Naive thymus-derived CD4-positive, alpha-beta T cell (primary cell): ENCODE results near the gene EHMT1. TPM values are rescaled to one million over a fixed set of nuclear protein-coding genes. Genes with fewer than 3 reads are reported as not detected.

ENCODE experiments used
- ATAC-seq: fragments of 150-1000 bp; cut with Tn5 transposase; 2 replicates; pipeline ENCODE4 v1.10.0; 2021; ENCODE audit warnings: mild to moderate bottlenecking, moderate library complexity
- CTCF ChIA-PET: fragments of 350-600 bp; sonication (Branson Sonifier 250); formaldehyde crosslinking; loops from one replicate; lab custom pipeline; 2021; ENCODE audit warnings: antibody characterized with exemption; lab: Charles Lee
- POLR2A ChIA-PET: fragments of 350-600 bp; sonication (Branson Sonifier 250); formaldehyde crosslinking; loops from one replicate; lab custom pipeline; 2021; ENCODE audit warnings: antibody characterized with exemption, inconsistent platforms; lab: Charles Lee
- DNase-seq, 9 donors: peaks; one replicate each; pipeline versions ENCODE4 v3.0.0 to v3.0.0-alpha.2; 2020 to 2022; ENCODE audit warnings: mixed read lengths in 1 of 9
- H3K27ac ChIP-seq: one replicate; pipeline ENCODE4 v1.7.0; 2013; ENCODE audit warnings: mild to moderate bottlenecking, low read depth, low read length, moderate library complexity
- H3K27me3 ChIP-seq, 2 donors: one replicate each; pipeline ENCODE4 v1.7.0; 2013; ENCODE audit warnings: low read length in 2 of 2, mild to moderate bottlenecking in 2 of 2, moderate library complexity in 2 of 2; ENCODE audit not compliant: control insufficient read depth in 2 of 2, insufficient read depth in 2 of 2
- H3K36me3 ChIP-seq, 3 experiments: 1 replicate in 2 of 3; 2 replicates in 1 of 3; pipeline ENCODE4 v1.7.0; 2013; ENCODE audit warnings: low read length in 3 of 3, mild to moderate bottlenecking in 3 of 3, moderate library complexity in 1 of 3; ENCODE audit not compliant: insufficient read depth in 3 of 3, control insufficient read depth in 2 of 3
- H3K4me1 ChIP-seq, 2 donors: one replicate each; pipeline ENCODE4 v1.7.0; 2013; ENCODE audit warnings: low read length in 2 of 2, mild to moderate bottlenecking in 2 of 2, moderate library complexity in 1 of 2; ENCODE audit not compliant: control insufficient read depth in 2 of 2, insufficient read depth in 2 of 2
- H3K4me3 ChIP-seq: 2 replicates; pipeline ENCODE4 v1.7.0; 2013; ENCODE audit warnings: mild to moderate bottlenecking, low read length
- H3K9me3 ChIP-seq, 3 experiments: 1 replicate in 2 of 3; 2 replicates in 1 of 3; pipeline ENCODE4 v1.7.0; 2013; ENCODE audit warnings: low read length in 3 of 3; ENCODE audit not compliant: control insufficient read depth in 2 of 3
- H3K27ac Mint-ChIP-seq, 9 donors: one replicate each; pipeline ENCODE4 v1.8.0; 2020 to 2022; ENCODE audit warnings: mixed read lengths in 9 of 9, mild to moderate bottlenecking in 8 of 9, moderate library complexity in 5 of 9, inconsistent platforms in 2 of 9
- H3K27me3 Mint-ChIP-seq, 5 donors: one replicate each; pipeline ENCODE4 v1.8.0; 2021 to 2022; ENCODE audit warnings: mixed read lengths in 5 of 5, mild to moderate bottlenecking in 1 of 5
- H3K36me3 Mint-ChIP-seq, 5 donors: one replicate each; pipeline ENCODE4 v1.8.0; 2020 to 2022; ENCODE audit warnings: mixed read lengths in 5 of 5, mild to moderate bottlenecking in 3 of 5, inconsistent platforms in 1 of 5
- H3K4me1 Mint-ChIP-seq, 7 donors: one replicate each; pipeline ENCODE4 v1.8.0; 2020 to 2022; ENCODE audit warnings: mixed read lengths in 7 of 7, mild to moderate bottlenecking in 3 of 7, inconsistent platforms in 1 of 7
- H3K4me3 Mint-ChIP-seq, 10 donors: one replicate each; pipeline ENCODE4 v1.8.0; 2020 to 2022; ENCODE audit warnings: mild to moderate bottlenecking in 10 of 10, mixed read lengths in 10 of 10, moderate library complexity in 6 of 10, inconsistent platforms in 2 of 10
- H3K9me3 Mint-ChIP-seq, 11 donors: one replicate each; pipeline ENCODE4 v1.8.0; 2020 to 2022; ENCODE audit warnings: mixed read lengths in 11 of 11, mild to moderate bottlenecking in 4 of 11, inconsistent platforms in 1 of 11, moderate library complexity in 1 of 11
- intact Hi-C, 2 donors: fragments of 100-400 bp; cut with micrococcal nuclease; formaldehyde crosslinking; loops; one replicate each; pipeline ENCODE4 v1.15.1; 2023
- polyA plus RNA-seq, 2 donors: library from polyadenylated mRNA; unstranded; fragments of 300-500 nt; fragmentation: Illumina TruSeq; gene quantifications; one replicate each; pipeline ENCODE4 v1.2.3, GENCODE V29; 2021
- total RNA-seq, 6 experiments: library from RNA in 5 of 6; stranded (reverse) in 5 of 6; gene quantifications; 1 replicate in 5 of 6; 2 replicates in 1 of 6; pipeline ENCODE4 v1.2.3 and lab custom pipeline; 2021 to 2026

The EHMT1 gene
- total and polyA plus RNA-seq, 7 experiments from 2014 or later = 24.7 to 132 (median 112) TPM

GRCh38 chr9:137866226-137867141, 247.7 kb downstream of the EHMT1 start:
- Mint-ChIP-seq H3K27ac (no peak overlapping the region), H3K27me3 (peaks cover 0 to 40% (median 30%) of the 10 kb centered on the region in 5 donors), H3K4me1 (no peaks in the 10 kb centered on the region), H3K9me3 (peaks cover 0 to 27% (median 12%) of the 10 kb centered on the region in 11 donors), H3K4me3 (no peak overlapping the region), H3K36me3 (peaks cover 0 to 4% (median 0%) of the 10 kb centered on the region in 5 donors)
- ATAC-seq (no peak), DNase-seq (no peak)
- Histone ChIP-seq H3K36me3 (no peaks in the 10 kb centered on the region), H3K27ac (no peak overlapping the region), H3K9me3 (no peaks in the 10 kb centered on the region), H3K27me3 (no peaks in the 10 kb centered on the region), H3K4me3 (no peak overlapping the region), H3K4me1 (no peaks in the 10 kb centered on the region)
- intact Hi-C loops = no loop called here
- CTCF ChIA-PET = no interaction called here
- POLR2A ChIA-PET = no interaction called here

GRCh38 chr9:137870432-137870831, 251.6 kb downstream of the EHMT1 start:
- H3K36me3 Mint-ChIP-seq = peaks cover 0 to 3% (median 0%) of the 10 kb centered on the region in 5 donors
- ChIA-PET POLR2A (no interaction called here), CTCF (no interaction called here)
- no peak overlapping the region for H3K4me3 Mint-ChIP-seq
- ATAC-seq (no peak), DNase-seq (no peak)
- Histone ChIP-seq H3K4me1 (no peaks in the 10 kb centered on the region), H3K36me3 (no peaks in the 10 kb centered on the region), H3K27ac (no peak overlapping the region), H3K4me3 (no peak overlapping the region), H3K9me3 (no peaks in the 10 kb centered on the region), H3K27me3 (no peaks in the 10 kb centered on the region)
- no peaks in the 10 kb centered on the region for H3K4me1 Mint-ChIP-seq
- H3K9me3 Mint-ChIP-seq = peaks cover 0 to 6% (median 2%) of the 10 kb centered on the region in 11 donors
- intact Hi-C loops = no loop called here
- H3K27me3 Mint-ChIP-seq = peaks cover 0 to 59% (median 37%) of the 10 kb centered on the region in 5 donors
- no peak overlapping the region for H3K27ac Mint-ChIP-seq

- intact Hi-C loops = no loop called here
- ATAC-seq (no peak), DNase-seq (no peak)
- peaks cover 0 to 7% (median 0%) of the 10 kb centered on the region in 5 donors for H3K36me3 Mint-ChIP-seq
- H3K4me3 Mint-ChIP-seq = no peak overlapping the region
- H3K27me3 ChIP-seq = no peaks in the 10 kb centered on the region
- peaks cover 0 to 5% (median 2%) of the 10 kb centered on the region in 7 donors for H3K4me1 Mint-ChIP-seq
- no peaks in the 10 kb centered on the region for H3K4me1 ChIP-seq
- H3K9me3 Mint-ChIP-seq = peaks cover 0 to 14% (median 3%) of the 10 kb centered on the region in 11 donors
- no peaks in the 10 kb centered on the region for H3K36me3 ChIP-seq
- peaks cover 10 to 61% (median 49%) of the 10 kb centered on the region in 5 donors for H3K27me3 Mint-ChIP-seq
- H3K4me3 ChIP-seq = no peak overlapping the region
- H3K27ac Mint-ChIP-seq = no peak overlapping the region
- ChIA-PET POLR2A (no interaction called here), CTCF (no interaction called here)
- no peak overlapping the region for H3K27ac ChIP-seq
- H3K9me3 ChIP-seq = no peaks in the 10 kb centered on the region
These were observed 253.5 kb downstream of the EHMT1 start for GRCh38 chr9:137872296-137872695.

- Histone ChIP-seq H3K4me3 (no peak overlapping the region), H3K4me1 (no peaks in the 10 kb centered on the region), H3K27me3 (no peaks in the 10 kb centered on the region), H3K9me3 (no peaks in the 10 kb centered on the region), H3K27ac (no peak overlapping the region), H3K36me3 (no peaks in the 10 kb centered on the region)
- Mint-ChIP-seq H3K4me3 (no peak overlapping the region), H3K9me3 (peaks cover 0 to 12% (median 3%) of the 10 kb centered on the region in 11 donors), H3K27ac (no peak overlapping the region), H3K4me1 (peaks cover 0 to 5% (median 2%) of the 10 kb centered on the region in 7 donors), H3K36me3 (peaks cover 0 to 7% (median 0%) of the 10 kb centered on the region in 5 donors), H3K27me3 (peaks cover 10 to 52% (median 39%) of the 10 kb centered on the region in 5 donors)
- intact Hi-C loops = no loop called here
- ATAC-seq = no peak
- CTCF ChIA-PET = no interaction called here
- POLR2A ChIA-PET = no interaction called here
- no peak for DNase-seq
These were observed 254.6 kb downstream of the EHMT1 start for GRCh38 chr9:137873408-137873807.

GRCh38 chr9:137873858-137874362, 255.1 kb downstream of the EHMT1 start:
- Mint-ChIP-seq H3K36me3 (peaks cover 0 to 7% (median 0%) of the 10 kb centered on the region in 5 donors), H3K9me3 (peaks cover 0 to 9% (median 2%) of the 10 kb centered on the region in 11 donors), H3K4me3 (no peak overlapping the region), H3K4me1 (peaks cover 0 to 5% (median 2%) of the 10 kb centered on the region in 7 donors), H3K27ac (no peak overlapping the region), H3K27me3 (peaks cover 10 to 50% (median 35%) of the 10 kb centered on the region in 5 donors)
- no peaks in the 10 kb centered on the region for H3K9me3 ChIP-seq
- ATAC-seq = no peak
- no peak for DNase-seq
- POLR2A ChIA-PET = no interaction called here
- H3K27me3 ChIP-seq = no peaks in the 10 kb centered on the region
- CTCF ChIA-PET = no interaction called here
- H3K4me3 ChIP-seq = no peak overlapping the region
- H3K27ac ChIP-seq = no peak overlapping the region
- no peaks in the 10 kb centered on the region for H3K4me1 ChIP-seq
- no peaks in the 10 kb centered on the region for H3K36me3 ChIP-seq
- intact Hi-C loops = no loop called here

GRCh38 chr9:137875354-137875753, 256.5 kb downstream of the EHMT1 start:
- H3K36me3 ChIP-seq = no peaks in the 10 kb centered on the region
- no peaks in the 10 kb centered on the region for H3K27me3 ChIP-seq
- H3K9me3 ChIP-seq = no peaks in the 10 kb centered on the region
- peaks cover 0 to 9% (median 2%) of the 10 kb centered on the region in 11 donors for H3K9me3 Mint-ChIP-seq
- no peak overlapping the region for H3K27ac Mint-ChIP-seq
- H3K27ac ChIP-seq = no peak overlapping the region
- H3K4me1 Mint-ChIP-seq = peaks cover 0 to 5% (median 4%) of the 10 kb centered on the region in 7 donors
- H3K4me3 ChIP-seq = no peak overlapping the region
- intact Hi-C loops = no loop called here
- no peaks in the 10 kb centered on the region for H3K4me1 ChIP-seq
- POLR2A ChIA-PET = no interaction called here
- H3K4me3 Mint-ChIP-seq = no peak overlapping the region
- H3K36me3 Mint-ChIP-seq = peaks cover 0 to 7% (median 0%) of the 10 kb centered on the region in 5 donors
- H3K27me3 Mint-ChIP-seq = peaks cover 12 to 59% (median 40%) of the 10 kb centered on the region in 5 donors
- ATAC-seq (no peak), DNase-seq (no peak)
- CTCF ChIA-PET = no interaction called here
